Suppressor macrophage treated with lipopolysaccharide for 4 hours (primary cell): ENCODE measurements around the gene MYO1D.
A peak's percentile ranks its signal among the peaks of the same experiment; 100 is the strongest.

ENCODE experiments used
- DNase-seq: peaks from one replicate; pipeline ENCODE4 v3.0.0-alpha.2; 2020

Gene MYO1D

DNA sequence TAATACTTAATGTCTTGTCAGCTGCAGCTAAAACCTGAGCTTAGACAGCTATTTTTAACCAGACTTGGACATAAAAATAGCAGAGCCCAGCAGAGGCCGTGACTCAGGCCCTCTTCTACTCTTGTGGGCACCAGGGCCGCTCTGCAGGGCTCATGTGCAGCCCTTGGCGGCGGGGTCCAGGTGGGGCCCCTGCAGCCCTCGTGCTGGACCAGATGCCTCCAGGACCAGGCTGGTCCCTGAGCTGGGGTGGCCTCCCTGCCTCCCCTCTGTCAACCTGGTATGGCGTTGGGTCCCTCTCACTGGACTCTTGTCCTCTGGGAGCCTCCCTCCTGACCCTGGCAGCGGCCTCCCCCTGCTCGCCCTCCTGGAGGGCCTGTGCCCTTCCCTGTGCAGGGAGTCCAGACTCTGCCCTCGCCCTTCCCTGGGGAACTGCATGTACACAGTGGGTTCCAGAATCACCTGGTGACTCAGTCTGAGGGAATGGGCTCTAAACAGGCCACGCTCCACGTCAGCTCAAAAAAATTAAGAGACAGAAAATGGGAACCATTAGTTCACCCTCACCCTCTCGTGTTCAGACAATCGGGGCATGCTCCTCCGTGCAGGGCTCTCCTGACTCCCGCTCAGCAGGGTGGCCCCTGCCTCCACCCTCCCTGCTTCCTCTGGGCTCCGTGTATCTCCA, 380.4 kb downstream of the MYO1D start:
- no peak for DNase-seq

DNA sequence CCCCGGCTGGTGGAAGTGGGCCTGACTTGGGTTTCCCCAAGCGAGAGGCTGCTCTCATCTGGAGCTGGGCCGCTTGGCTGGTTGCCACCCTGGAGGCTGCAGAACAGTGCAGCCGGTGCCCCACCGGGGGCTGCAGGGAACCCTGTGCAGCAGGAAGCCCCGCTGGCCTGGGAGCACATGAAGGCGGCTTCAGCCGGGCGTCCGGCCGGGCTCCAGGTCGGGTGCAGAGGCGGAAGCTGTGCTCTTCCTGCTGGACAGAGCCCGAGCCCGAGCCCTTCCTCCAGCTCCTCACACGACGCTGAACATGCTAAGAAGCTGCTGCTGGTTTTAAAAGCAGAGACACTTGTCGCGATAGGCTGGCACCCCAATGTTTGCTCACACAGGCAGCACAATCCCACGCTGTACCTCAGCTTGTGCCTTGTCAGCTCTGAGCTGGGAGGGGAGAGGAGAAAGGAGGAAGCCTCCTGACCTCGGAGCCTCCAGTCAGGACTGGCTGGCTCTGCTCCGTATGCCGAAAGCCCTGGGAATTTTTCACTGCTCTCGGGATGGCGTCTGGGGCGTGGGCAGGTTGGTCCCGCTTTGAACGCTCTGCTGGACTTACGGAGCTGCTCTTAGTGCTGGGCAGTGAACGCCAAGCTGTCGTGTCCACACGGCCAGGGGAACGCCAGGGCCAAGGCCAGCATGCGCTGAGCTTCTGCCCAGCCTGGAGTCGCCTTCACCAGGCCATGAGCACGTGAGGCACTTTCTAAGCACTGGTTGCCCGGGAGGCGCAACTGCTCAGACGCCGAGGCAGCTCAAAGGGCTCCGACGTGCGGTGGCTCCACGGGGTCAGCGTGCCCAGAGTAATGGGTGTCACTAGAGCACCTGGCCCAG, 381.3 kb downstream of the MYO1D start:
- DNase-seq, result peak; percentile 36

DNA sequence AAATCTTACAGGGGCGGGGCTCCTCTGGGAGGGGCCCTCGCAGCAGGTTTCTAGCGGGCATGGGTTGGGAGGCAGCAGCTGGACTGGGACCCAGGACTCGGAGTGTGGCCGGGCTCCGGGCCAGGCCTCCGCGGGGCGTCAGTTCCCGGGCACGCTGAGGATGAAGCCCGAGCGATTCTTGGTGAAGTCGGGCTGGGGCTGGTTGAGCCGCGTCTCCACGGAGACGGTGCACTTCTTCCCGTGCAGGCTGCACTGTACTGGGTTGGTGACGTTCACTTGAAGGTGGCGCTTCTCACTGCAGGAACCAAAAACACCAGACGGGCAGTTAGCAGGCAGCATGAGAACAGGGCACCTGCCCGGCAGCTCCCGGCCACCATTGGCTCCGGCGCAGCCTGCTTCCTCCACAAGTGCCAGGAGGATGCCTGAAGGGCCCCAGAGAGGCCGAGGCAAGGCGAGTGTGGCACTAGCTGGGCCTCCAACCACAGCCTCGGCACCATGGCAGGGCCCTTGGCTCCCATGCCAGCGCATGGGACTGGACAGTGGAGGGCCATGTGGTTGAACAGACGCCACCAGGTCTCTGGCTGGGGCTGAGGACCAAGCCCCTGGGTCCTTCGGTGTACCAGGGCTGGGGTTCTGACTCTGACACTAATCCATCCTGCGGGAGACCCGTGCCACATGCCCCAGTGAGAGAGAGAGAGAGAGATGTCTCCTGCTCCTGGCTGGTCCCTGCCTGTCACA, 382.1 kb downstream of the MYO1D start:
- no peak for DNase-seq

DNA sequence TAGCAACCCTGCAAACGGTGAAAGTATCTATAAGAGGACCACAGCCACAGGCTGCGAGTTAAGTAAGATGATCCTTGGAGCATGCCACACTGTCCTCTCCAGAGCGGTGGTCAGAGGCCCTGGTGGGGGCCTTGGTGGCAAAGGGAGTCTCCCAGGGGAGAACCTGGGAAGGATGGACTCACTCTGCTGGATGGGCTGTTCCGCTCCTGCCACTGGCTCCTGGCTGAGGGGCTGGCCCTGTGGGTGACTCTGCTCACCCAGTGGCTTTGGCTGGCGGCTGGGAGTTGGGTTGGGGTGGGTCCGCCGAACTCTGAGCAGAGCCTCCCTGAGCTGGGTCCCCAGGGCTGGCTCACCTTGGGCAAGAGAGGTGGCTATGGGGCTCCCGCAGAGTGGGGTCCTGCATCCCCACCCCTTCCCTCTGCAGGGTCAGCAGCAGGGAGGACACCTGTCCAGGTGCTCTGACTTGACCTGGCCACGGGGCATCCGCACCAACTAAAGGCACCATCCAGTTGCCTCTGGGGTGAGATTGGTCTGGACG, 382.9 kb downstream of the MYO1D start:
- no peak for DNase-seq

DNA sequence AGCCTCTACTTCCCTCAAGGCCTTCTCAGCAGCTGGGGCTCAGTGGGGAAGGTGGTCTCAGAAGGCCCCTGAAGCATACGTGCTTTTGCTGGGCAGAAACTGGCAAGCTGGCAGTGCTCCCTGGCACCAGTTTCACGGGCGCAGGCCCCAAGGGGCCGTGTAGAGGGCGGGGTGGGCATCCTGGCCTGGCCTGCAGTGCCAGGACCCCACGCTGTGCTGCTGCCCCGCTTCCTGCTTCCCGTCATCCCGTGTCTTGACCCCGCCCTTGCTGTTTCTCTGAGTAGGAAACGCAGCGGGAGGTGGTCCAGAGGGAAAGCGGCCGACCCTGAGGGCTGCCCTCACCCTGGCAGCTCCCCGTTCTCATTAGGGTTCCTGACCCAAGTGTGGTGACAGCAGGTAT, 383.4 kb downstream of the MYO1D start:
- no peak for DNase-seq

- DNase-seq, result peak; percentile 37
Observed at GRCh38 chr17:32492648-32493289, 384.2 kb downstream of the MYO1D start.

DNA sequence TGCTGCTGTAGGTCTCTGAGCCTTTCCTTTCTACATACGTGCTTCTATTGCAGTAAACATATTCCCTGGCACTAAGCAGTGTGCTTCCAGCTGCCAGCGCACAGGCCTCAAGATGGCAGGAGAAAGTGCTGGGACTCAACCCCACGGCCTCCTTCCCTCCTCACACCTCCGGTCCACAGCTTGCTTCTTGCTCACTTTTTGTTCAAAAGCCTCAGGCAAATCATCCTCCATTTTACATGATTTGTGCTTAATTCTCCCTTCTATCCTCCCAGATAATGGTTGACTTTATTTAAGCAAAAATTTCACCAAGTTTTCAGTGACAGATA, 384.7 kb downstream of the MYO1D start:
- DNase-seq, result no peak

DNA sequence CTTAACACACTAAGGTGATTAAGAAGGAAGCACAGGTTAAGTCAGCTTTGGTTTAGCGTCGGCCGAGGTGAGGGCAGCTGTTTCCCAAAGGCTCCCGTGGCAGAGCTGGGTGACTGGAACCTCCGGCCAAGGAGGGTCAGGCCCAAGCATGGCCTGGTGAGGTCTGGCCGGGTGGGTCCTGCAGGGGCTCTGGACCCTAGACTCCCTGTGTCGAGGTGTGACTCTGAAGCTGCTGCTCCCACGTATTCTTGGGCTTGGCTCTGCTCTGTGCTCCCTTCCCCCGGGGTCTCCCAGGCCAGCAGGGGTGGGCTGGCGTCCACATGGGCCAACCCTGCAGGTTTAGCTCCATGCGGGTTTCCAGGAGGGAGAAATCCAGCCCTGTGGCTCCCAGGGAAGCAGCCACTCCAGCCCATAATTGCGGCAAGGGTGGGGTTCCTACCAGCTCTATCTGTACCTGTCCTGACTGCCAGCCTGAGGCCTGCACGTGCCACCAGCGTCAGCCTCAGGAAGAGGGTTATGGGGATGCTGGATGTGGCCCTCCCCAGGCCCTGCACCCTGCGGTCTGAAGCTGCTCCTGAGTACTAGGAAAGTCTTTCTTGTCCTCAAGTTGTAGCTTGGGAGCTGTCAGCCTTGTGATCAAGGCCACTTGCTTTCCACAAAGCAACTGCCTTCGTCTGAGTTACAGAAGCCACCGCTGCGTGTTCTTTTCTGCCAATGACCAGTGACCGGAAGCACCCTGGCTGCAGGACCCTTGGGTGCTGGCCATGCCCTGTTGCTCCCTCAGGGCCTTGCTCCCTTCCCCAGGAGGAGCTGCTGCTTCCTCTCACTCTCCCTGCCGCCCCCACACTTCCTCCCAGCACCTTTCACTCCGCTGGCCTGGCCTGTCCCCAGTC, 385.3 kb downstream of the MYO1D start:
- DNase-seq, result no peak

DNA sequence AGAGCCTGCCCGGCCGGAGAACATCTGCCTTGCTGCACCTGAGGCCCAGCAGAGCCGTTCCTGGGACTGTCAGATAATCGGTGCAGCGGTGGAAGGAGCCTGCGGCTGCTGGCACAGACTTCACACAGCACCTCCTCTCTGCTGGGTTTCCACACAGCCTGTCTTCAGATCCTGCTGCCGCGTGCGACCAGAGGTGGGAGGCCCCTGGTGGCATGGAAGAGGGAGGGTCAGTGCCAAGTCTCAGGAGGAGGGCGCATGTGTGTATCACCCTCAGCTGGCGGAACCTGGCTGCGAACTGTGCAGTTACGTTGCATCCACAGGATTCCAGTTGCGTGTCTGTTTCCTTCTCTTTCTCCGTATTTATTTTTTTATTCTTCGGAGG, 386.8 kb downstream of the MYO1D start:
- DNase-seq, result no peak

GRCh38 chr17:32489320-32490100, 387.4 kb downstream of the MYO1D start:
- no peak for DNase-seq

- DNase-seq, result no peak
Observed at GRCh38 chr17:32488604-32489180, 388.2 kb downstream of the MYO1D start.

GRCh38 chr17:32488177-32488542, 388.8 kb downstream of the MYO1D start:
- no peak for DNase-seq

DNA sequence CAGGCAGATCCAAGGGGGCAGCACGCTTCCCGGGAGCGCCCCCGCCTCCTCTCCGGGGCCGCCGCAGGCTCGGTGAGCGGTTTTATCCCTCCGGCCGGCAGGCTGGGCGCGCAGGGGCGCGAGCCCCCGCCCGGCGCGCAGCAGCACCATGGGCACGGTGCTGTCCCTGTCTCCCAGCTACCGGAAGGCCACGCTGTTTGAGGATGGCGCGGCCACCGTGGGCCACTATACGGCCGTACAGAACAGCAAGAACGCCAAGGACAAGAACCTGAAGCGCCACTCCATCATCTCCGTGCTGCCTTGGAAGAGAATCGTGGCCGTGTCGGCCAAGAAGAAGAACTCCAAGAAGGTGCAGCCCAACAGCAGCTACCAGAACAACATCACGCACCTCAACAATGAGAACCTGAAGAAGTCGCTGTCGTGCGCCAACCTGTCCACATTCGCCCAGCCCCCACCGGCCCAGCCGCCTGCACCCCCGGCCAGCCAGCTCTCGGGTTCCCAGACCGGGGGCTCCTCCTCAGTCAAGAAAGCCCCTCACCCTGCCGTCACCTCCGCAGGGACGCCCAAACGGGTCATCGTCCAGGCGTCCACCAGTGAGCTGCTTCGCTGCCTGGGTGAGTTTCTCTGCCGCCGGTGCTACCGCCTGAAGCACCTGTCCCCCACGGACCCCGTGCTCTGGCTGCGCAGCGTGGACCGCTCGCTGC, 389.3 kb downstream of the MYO1D start:
- peak; percentile 7 for DNase-seq

- DNase-seq, result peak; percentile 62
Observed at GRCh38 chr17:32486701-32487472, 390.0 kb downstream of the MYO1D start, which contains the start of gene CDK5R1. Gene CDK5R1, plus strand, starts transcription at chr17:32486993. Its CDS starts 628 bp downstream, at chr17:32487621.

DNA sequence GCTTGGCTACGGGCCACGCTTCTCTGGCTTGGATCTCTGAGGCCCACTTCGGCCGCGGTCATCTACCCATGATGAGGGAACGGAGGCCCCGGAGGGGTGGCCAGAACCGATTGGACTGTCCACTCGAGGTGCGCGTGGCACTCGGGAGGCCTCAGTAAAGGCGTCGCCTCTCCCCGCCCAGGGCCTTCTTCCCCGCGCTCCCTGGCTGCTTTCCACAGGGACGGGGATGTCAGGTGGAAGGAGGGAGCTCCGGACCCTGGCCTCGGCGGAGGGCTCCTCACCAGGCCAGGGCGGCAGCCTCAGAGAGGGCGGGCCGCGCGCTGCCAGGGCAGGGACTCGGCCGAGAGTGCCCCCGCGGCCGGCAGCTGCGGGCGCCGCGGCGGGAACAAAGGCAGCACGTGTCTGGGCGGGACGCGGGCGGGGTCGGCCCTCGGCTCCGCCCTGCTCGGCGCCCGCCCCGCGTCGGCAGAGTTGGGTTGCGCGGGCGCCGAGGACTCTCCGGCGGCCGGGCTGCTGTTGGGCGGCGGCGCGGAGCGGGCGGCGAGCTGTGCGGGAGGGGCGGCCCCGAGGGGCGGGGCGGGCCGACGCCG, 390.7 kb downstream of the MYO1D start:
- DNase-seq, result peak; percentile 76

DNA sequence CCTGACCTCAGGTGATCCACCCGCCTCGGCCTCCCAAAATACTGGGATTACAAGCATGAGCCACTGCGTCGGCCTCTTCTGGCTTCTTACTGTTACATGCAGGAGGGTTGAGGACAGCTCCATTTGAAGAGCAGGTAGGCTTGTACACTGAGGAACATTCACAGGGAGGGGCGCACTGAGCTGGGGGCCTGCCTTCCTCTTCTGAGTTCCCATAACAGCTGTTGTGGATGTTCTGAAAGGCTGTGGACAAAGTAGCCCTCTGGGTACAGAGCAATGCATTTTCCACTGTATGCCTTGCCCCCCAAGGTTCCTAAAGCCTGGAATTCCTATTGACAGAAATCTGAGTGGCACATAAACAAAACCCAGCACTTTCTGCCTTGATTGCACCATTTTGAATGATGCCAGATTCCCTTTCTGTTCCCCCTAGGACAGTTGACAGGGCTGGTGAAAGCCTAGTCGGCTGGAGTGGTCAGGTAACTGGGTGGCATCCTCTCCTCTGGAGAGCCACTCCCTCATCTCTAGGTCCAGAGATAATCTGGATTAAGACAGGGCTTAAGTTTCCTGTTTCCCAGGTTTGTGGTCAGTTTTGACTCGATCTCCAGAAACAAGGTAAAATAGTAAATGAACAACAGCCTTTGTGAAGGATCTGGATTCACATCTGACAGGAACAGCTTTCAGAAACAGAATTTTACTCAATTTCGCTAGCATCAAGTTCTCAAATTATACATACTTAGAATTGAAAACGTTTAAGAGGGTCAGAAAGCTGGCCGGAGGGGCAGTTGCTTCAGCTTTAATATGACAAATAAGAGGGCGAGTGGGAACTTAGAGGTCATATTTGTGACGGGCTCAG, 391.4 kb downstream of the MYO1D start:
- DNase-seq, result no peak

- no peak for DNase-seq
Observed at GRCh38 chr17:32484628-32485027, 392.3 kb downstream of the MYO1D start.

DNA sequence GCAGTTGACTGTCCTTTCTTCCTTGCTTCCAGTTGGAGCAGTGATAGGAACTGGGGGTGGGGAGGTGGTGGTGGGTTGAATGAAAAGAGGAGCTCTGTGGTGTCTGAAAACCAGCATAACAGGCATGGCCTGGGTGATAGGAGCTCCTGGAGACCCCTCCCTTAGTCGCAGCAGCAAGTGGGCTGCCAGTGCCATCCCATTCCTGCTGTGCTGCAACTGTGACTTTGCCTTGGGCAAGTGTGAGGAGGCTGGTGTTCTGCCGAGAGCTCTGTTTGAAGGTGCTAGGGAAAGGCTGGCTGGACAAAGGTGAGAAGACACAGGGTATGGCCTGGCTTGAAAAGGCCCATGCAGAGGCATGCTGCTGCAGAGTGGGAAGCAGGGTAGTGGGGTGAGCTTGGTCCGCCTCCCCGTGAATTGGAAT, 392.9 kb downstream of the MYO1D start:
- DNase-seq, result no peak
